H9 (cell line): ENCODE data around the gene APOBEC3G. TPM values are rescaled to one million over a fixed set of nuclear protein-coding genes. Genes with fewer than 3 reads are reported as not detected.

Experiments used
- DNase-seq: peaks from one replicate; pipeline ENCODE4 v3.0.0-alpha.2; 2017
- H2AFZ ChIP-seq: one replicate; pipeline ENCODE4 v1.6.1; 2013; ENCODE audit warnings: mild to moderate bottlenecking, low read length, control low read depth, moderate library complexity
- H2AK5ac ChIP-seq: 2 replicates; pipeline ENCODE4 v1.6.1; 2013; ENCODE audit warnings: low read length, control low read depth, mixed read lengths; ENCODE audit not compliant: insufficient read length
- H2BK120ac ChIP-seq: one replicate; pipeline ENCODE4 v1.6.1; 2013; ENCODE audit warnings: low read depth, mild to moderate bottlenecking, low read length, control low read depth, inconsistent platforms; ENCODE audit not compliant: poor library complexity, severe bottlenecking
- H2BK12ac ChIP-seq: 2 replicates; pipeline ENCODE4 v1.6.1; 2013; ENCODE audit warnings: low read length, control low read depth, mixed read lengths, low read depth; ENCODE audit not compliant: insufficient read length
- H2BK15ac ChIP-seq: 2 replicates; pipeline ENCODE4 v1.6.1; 2013; ENCODE audit warnings: low read depth, low read length, control low read depth
- H2BK20ac ChIP-seq: one replicate; pipeline ENCODE4 v1.6.1; 2013; ENCODE audit warnings: low read depth, mild to moderate bottlenecking, low read length, control low read depth, inconsistent platforms; ENCODE audit not compliant: poor library complexity, severe bottlenecking
- H2BK5ac ChIP-seq: 2 replicates; pipeline ENCODE4 v1.6.1; 2013; ENCODE audit warnings: low read length, control low read depth, mixed read lengths; ENCODE audit not compliant: insufficient read length
- H3K14ac ChIP-seq: 2 replicates; pipeline ENCODE4 v1.6.1; 2013; ENCODE audit warnings: low read length, control low read depth; ENCODE audit not compliant: insufficient read depth
- H3K18ac ChIP-seq: 2 replicates; pipeline ENCODE4 v1.6.1; 2013; ENCODE audit warnings: low read depth, mild to moderate bottlenecking, mixed read lengths, low read length, control low read depth; ENCODE audit not compliant: insufficient read length
- H3K23ac ChIP-seq: 2 replicates; pipeline ENCODE4 v1.6.1; 2013; ENCODE audit warnings: low read length, control low read depth, mixed read lengths, low read depth; ENCODE audit not compliant: insufficient read length
- H3K23me2 ChIP-seq: 2 replicates; pipeline ENCODE4 v1.6.1; 2013; ENCODE audit warnings: low read depth, mild to moderate bottlenecking, mixed read lengths, low read length, control low read depth; ENCODE audit not compliant: insufficient read length, poor library complexity, severe bottlenecking
- H3K27ac ChIP-seq: 2 replicates; pipeline ENCODE4 v1.5.1; 2013; ENCODE audit warnings: low read length, control low read depth, mixed read lengths, low read depth; ENCODE audit not compliant: insufficient read length
- H3K27me3 ChIP-seq: 2 replicates; pipeline ENCODE4 v1.6.1; 2013; ENCODE audit warnings: low read length, control low read depth, inconsistent platforms; ENCODE audit not compliant: insufficient read depth
- H3K4ac ChIP-seq: 2 replicates; pipeline ENCODE4 v1.6.1; 2013; ENCODE audit warnings: low read depth, mild to moderate bottlenecking, control low read depth, inconsistent platforms, low read length, moderate library complexity
- H3K4me1 ChIP-seq: 2 replicates; pipeline ENCODE4 v1.6.1; 2013; ENCODE audit warnings: low read length, control low read depth, inconsistent platforms; ENCODE audit not compliant: insufficient read depth
- H3K4me2 ChIP-seq: 2 replicates; pipeline ENCODE4 v1.6.1; 2013; ENCODE audit warnings: low read length, control low read depth, mixed read lengths; ENCODE audit not compliant: insufficient read length, insufficient read depth
- H3K56ac ChIP-seq: 2 replicates; pipeline ENCODE4 v1.6.1; 2013; ENCODE audit warnings: low read depth, mild to moderate bottlenecking, mixed read lengths, low read length, control low read depth; ENCODE audit not compliant: insufficient read length
- H3K79me1 ChIP-seq: 2 replicates; pipeline ENCODE4 v1.6.1; 2013; ENCODE audit warnings: low read depth, mild to moderate bottlenecking, moderate library complexity, low read length, control low read depth, inconsistent platforms; ENCODE audit not compliant: insufficient read depth, poor library complexity, severe bottlenecking
- H3K79me2 ChIP-seq: 2 replicates; pipeline ENCODE4 v1.6.1; 2013; ENCODE audit warnings: low read length, control low read depth, inconsistent platforms; ENCODE audit not compliant: insufficient read depth
- H3K9ac ChIP-seq: 2 replicates; pipeline ENCODE4 v1.6.1; 2013; ENCODE audit warnings: low read length, control low read depth, mixed read lengths; ENCODE audit not compliant: insufficient read length; ENCODE audit errors: extremely low read depth
- H3K9me3 ChIP-seq: one replicate; pipeline ENCODE4 v1.6.1; 2013; ENCODE audit warnings: low read depth, low read length, inconsistent platforms; ENCODE audit not compliant: control insufficient read depth
- H3T11ph ChIP-seq: one replicate; pipeline ENCODE4 v1.6.1; 2013; ENCODE audit warnings: mild to moderate bottlenecking, low read length, control low read depth, inconsistent platforms
- H4K20me1 ChIP-seq: one replicate; pipeline ENCODE4 v1.6.1; 2013; ENCODE audit not compliant: control insufficient read depth, insufficient read length, insufficient read depth
- H4K5ac ChIP-seq: 2 replicates; pipeline ENCODE4 v1.6.1; 2013; ENCODE audit warnings: low read depth, mild to moderate bottlenecking, mixed read lengths, low read length, control low read depth; ENCODE audit not compliant: insufficient read length
- H4K8ac ChIP-seq: replicated peaks from 2 replicates; pipeline ENCODE4 v1.6.1; 2013; ENCODE audit warnings: low read length, control low read depth, mixed read lengths, low read depth; ENCODE audit not compliant: insufficient read length
- H4K91ac ChIP-seq: 2 replicates; pipeline ENCODE4 v1.6.1; 2013; ENCODE audit warnings: low read depth, mild to moderate bottlenecking, moderate library complexity, mixed read lengths, low read length, control low read depth; ENCODE audit not compliant: insufficient read length
- H3K27ac Mint-ChIP-seq, 3 experiments: 2 replicates in 2 of 3; 3 replicates in 1 of 3; pipeline ENCODE4 v1.8.0; 2020 to 2021; ENCODE audit warnings: mixed read lengths in 3 of 3, mild to moderate bottlenecking in 1 of 3, moderate library complexity in 1 of 3
- H3K27me3 Mint-ChIP-seq: 2 replicates; pipeline ENCODE4 v1.8.0; 2021; ENCODE audit warnings: low read depth, mild to moderate bottlenecking, moderate library complexity, mixed read lengths
- H3K36me3 Mint-ChIP-seq, 3 experiments: 2 replicates in 2 of 3; 3 replicates in 1 of 3; pipeline ENCODE4 v1.8.0; 2020 to 2021; ENCODE audit warnings: low read depth in 3 of 3, mixed read lengths in 3 of 3; ENCODE audit not compliant: insufficient read depth in 1 of 3
- H3K4me1 Mint-ChIP-seq, 2 experiments: 2 replicates each; pipeline ENCODE4 v1.8.0; 2020; ENCODE audit warnings: mixed read lengths in 2 of 2
- H3K4me3 Mint-ChIP-seq, 2 experiments: 2 replicates in 1 of 2; 3 replicates in 1 of 2; pipeline ENCODE4 v1.8.0; 2020 to 2021; ENCODE audit warnings: mild to moderate bottlenecking in 2 of 2, mixed read lengths in 2 of 2, moderate library complexity in 1 of 2
- H3K9me3 Mint-ChIP-seq, 2 experiments: 2 replicates in 1 of 2; 3 replicates in 1 of 2; pipeline ENCODE4 v1.8.0; 2020; ENCODE audit warnings: mild to moderate bottlenecking in 2 of 2, mixed read lengths in 2 of 2, moderate library complexity in 1 of 2
- CTCF ChIP-seq: fragments of 200-600 bp; sonication (generic); conservative IDR thresholded peaks from 3 replicates; pipeline ENCODE4 v1.8.0; 2021; ENCODE audit warnings: antibody characterized with exemption, mild to moderate bottlenecking
- WGBS: extraction: QIAGEN DNeasy Blood & Tissue Kit; methylation state at CpG from one replicate; pipeline ENCODE4 v1.1.7; 2013; ENCODE audit warnings: missing lambda C conversion rate, low lambda C conversion rate, mixed read lengths; ENCODE audit not compliant: insufficient read length; ENCODE audit errors: extremely low coverage; 5-methylcytosine and 5-hydroxymethylcytosine counted together
- total RNA-seq: library from RNA; stranded (reverse); gene quantifications from 2 replicates; pipeline ENCODE4 v1.2.1, GENCODE V29; 2021

APOBEC3G gene
- total RNA-seq, 1 experiment from 2014 or later: 2.4 TPM

- H3K18ac ChIP-seq: no peak overlapping the region
- no peak overlapping the region for H3K23ac ChIP-seq
- no peak overlapping the region for H2BK12ac ChIP-seq
- TF ChIP-seq CTCF: no peak
- H3K9ac ChIP-seq: no peak overlapping the region
- no peaks in the 10 kb centered on the region for H3K23me2 ChIP-seq
- no peak overlapping the region for H3K4ac ChIP-seq
- no peak overlapping the region for H3K4me3 Mint-ChIP-seq
- no peaks in the 10 kb centered on the region for H3K27me3 Mint-ChIP-seq
- H4K91ac ChIP-seq: no peak overlapping the region
- H3K56ac ChIP-seq: no peak overlapping the region
- H2AK5ac ChIP-seq: no peak overlapping the region
- no peak overlapping the region for H2BK15ac ChIP-seq
- no peak overlapping the region for H2AFZ ChIP-seq
- no peak overlapping the region for H3K27ac ChIP-seq
- peaks cover 9 to 18% of the 10 kb centered on the region in 2 experiments for H3K4me1 Mint-ChIP-seq
- no peak for DNase-seq
- H3K79me2 ChIP-seq: no peaks in the 10 kb centered on the region
- H3K36me3 Mint-ChIP-seq: no peaks in the 10 kb centered on the region
- no peak overlapping the region for H3K27ac Mint-ChIP-seq
- H3K9me3 Mint-ChIP-seq: no peaks in the 10 kb centered on the region
- H3K27me3 ChIP-seq: no peaks in the 10 kb centered on the region
- H3K4me1 ChIP-seq: peaks cover 3% of the 10 kb centered on the region; the same call in 1 of the 2 replicates
- H4K8ac ChIP-seq: no peak overlapping the region
- no CpG with 5 or more reads among the region's 2 CpGs for WGBS
- H2BK20ac ChIP-seq: no peak overlapping the region
- H4K5ac ChIP-seq: no peak overlapping the region
- no peak overlapping the region for H3K14ac ChIP-seq
- no peaks in the 10 kb centered on the region for H3K9me3 ChIP-seq
- H3K4me2 ChIP-seq: no peak overlapping the region
- no peaks in the 10 kb centered on the region for H4K20me1 ChIP-seq
- H3T11ph ChIP-seq: no peak overlapping the region
- no peak overlapping the region for H2BK5ac ChIP-seq
- no peak overlapping the region for H2BK120ac ChIP-seq
- no peaks in the 10 kb centered on the region for H3K79me1 ChIP-seq
Observed at GRCh38 chr22:39106326-39106725, 29.3 kb downstream of the APOBEC3G start.
